Natural killer cell (primary cell): ENCODE results near the gene OSBPL10. TPM values are rescaled to one million over a fixed set of nuclear protein-coding genes. Genes with fewer than 3 reads are reported as not detected.

Experiments used
- ATAC-seq, 3 donors: fragments of 150-1000 bp in 2 of 3; fragments of 200-7000 bp in 1 of 3; cut with Tn5 transposase; 1 replicate in 1 of 3; 2 replicates in 2 of 3; pipeline ENCODE4 v1.10.0; 2021; ENCODE audit warnings: mild to moderate bottlenecking in 2 of 3, moderate library complexity in 2 of 3
- DNase-seq, 2 donors: peaks; one replicate each; pipeline versions ENCODE4 v3.0.0 to v3.0.0-alpha.2; 2013 to 2021; ENCODE audit warnings: mixed read lengths in 1 of 2
- H3K27ac ChIP-seq: one replicate; pipeline ENCODE4 v1.5.1; 2013; ENCODE audit warnings: mild to moderate bottlenecking, low read length
- H3K27me3 ChIP-seq: one replicate; pipeline ENCODE4 v1.6.1; 2013; ENCODE audit warnings: low read length; ENCODE audit not compliant: control insufficient read depth, insufficient read depth
- H3K36me3 ChIP-seq: one replicate; pipeline ENCODE4 v1.6.1; 2013; ENCODE audit warnings: low read length; ENCODE audit not compliant: control insufficient read depth, insufficient read depth
- H3K4me1 ChIP-seq: one replicate; pipeline ENCODE4 v1.6.1; 2013; ENCODE audit warnings: low read length; ENCODE audit not compliant: control insufficient read depth, insufficient read depth
- H3K4me3 ChIP-seq: one replicate; pipeline ENCODE4 v1.5.1; 2013; ENCODE audit warnings: low read length
- H3K9me3 ChIP-seq: one replicate; pipeline ENCODE4 v1.6.1; 2013; ENCODE audit warnings: low read length; ENCODE audit not compliant: control insufficient read depth, insufficient read depth
- H3K27ac Mint-ChIP-seq, 2 donors: one replicate each; pipeline ENCODE4 v1.8.0; 2022; ENCODE audit warnings: mild to moderate bottlenecking in 2 of 2, mixed read lengths in 2 of 2, moderate library complexity in 1 of 2
- H3K27me3 Mint-ChIP-seq, 2 donors: one replicate each; pipeline ENCODE4 v1.8.0; 2022; ENCODE audit warnings: low read depth in 2 of 2, mixed read lengths in 2 of 2
- H3K36me3 Mint-ChIP-seq: one replicate; pipeline ENCODE4 v1.8.0; 2022; ENCODE audit warnings: mixed read lengths
- H3K4me1 Mint-ChIP-seq, 2 donors: one replicate each; pipeline ENCODE4 v1.8.0; 2022; ENCODE audit warnings: mixed read lengths in 2 of 2
- H3K4me3 Mint-ChIP-seq: one replicate; pipeline ENCODE4 v1.8.0; 2022; ENCODE audit warnings: mild to moderate bottlenecking, moderate library complexity, mixed read lengths
- H3K9me3 Mint-ChIP-seq, 2 donors: one replicate each; pipeline ENCODE4 v1.8.0; 2022; ENCODE audit warnings: mixed read lengths in 2 of 2
- CTCF ChIP-seq: fragments of 200-600 bp; IDR thresholded peaks from one replicate; pipeline ENCODE4 v1.8.0; 2022; ENCODE audit warnings: antibody characterized with exemption
- WGBS: methylation state at CpG from one replicate; pipeline ENCODE4 v1.1.7; 2013; ENCODE audit warnings: missing lambda C conversion rate; ENCODE audit not compliant: insufficient coverage; 5-methylcytosine and 5-hydroxymethylcytosine counted together
- intact Hi-C: fragments of 100-400 bp; cut with micrococcal nuclease; formaldehyde crosslinking; loops from one replicate; pipeline ENCODE4 v1.14.2; 2022
- total RNA-seq, 4 donors: library from RNA; stranded (reverse); fragments of 120-200 nt in 1 of 4; gene quantifications; one replicate each; pipeline versions ENCODE4 v1.2.3 to v1.2.4, GENCODE V29; 2013 to 2022

Gene OSBPL10
- total RNA-seq, 3 donors from 2014 or later (not counting 1 experiment from before 2014, with no cell fraction given) = 1.00 to 3.6 (median 1.6) TPM

GRCh38 chr3:31676556-31676955 is 304.5 kb downstream of the OSBPL10 start:
- Mint-ChIP-seq H3K36me3 (no peaks in the 10 kb centered on the region), H3K4me1 (no peaks in the 10 kb centered on the region), H3K27me3 (no peaks in the 10 kb centered on the region), H3K27ac (no peak overlapping the region), H3K9me3 (no peaks in the 10 kb centered on the region), H3K4me3 (no peak overlapping the region)
- TF ChIP-seq CTCF = no peak
- Histone ChIP-seq H3K4me1 (no peaks in the 10 kb centered on the region), H3K36me3 (no peaks in the 10 kb centered on the region), H3K9me3 (no peaks in the 10 kb centered on the region), H3K27me3 (no peaks in the 10 kb centered on the region), H3K4me3 (no peak overlapping the region), H3K27ac (no peak overlapping the region)
- DNase-seq (no peak), ATAC-seq (no peak)
- WGBS = 92% methylated on average over 8 of the region's 8 CpGs
- intact Hi-C loops = no loop called here

- no peak for TF ChIP-seq CTCF
- H3K27ac Mint-ChIP-seq = no peak overlapping the region
- Histone ChIP-seq H3K4me3 (no peak overlapping the region), H3K4me1 (no peaks in the 10 kb centered on the region), H3K36me3 (no peaks in the 10 kb centered on the region), H3K9me3 (no peaks in the 10 kb centered on the region), H3K27ac (no peak overlapping the region), H3K27me3 (no peaks in the 10 kb centered on the region)
- no peaks in the 10 kb centered on the region for H3K27me3 Mint-ChIP-seq
- 91% methylated on average over 1 of the region's 1 CpG for WGBS
- intact Hi-C loops = no loop called here
- DNase-seq (no peak), ATAC-seq (no peak)
- H3K36me3 Mint-ChIP-seq = no peaks in the 10 kb centered on the region
- H3K4me1 Mint-ChIP-seq = no peaks in the 10 kb centered on the region
- no peak overlapping the region for H3K4me3 Mint-ChIP-seq
- no peaks in the 10 kb centered on the region for H3K9me3 Mint-ChIP-seq
These were observed 307.1 kb downstream of the OSBPL10 start for GRCh38 chr3:31673950-31674349.

- Mint-ChIP-seq H3K27me3 (no peaks in the 10 kb centered on the region), H3K27ac (no peak overlapping the region), H3K4me3 (no peak overlapping the region), H3K4me1 (no peaks in the 10 kb centered on the region), H3K9me3 (no peaks in the 10 kb centered on the region), H3K36me3 (no peaks in the 10 kb centered on the region)
- ATAC-seq (no peak), DNase-seq (no peak)
- no peaks in the 10 kb centered on the region for H3K27me3 ChIP-seq
- no peaks in the 10 kb centered on the region for H3K9me3 ChIP-seq
- TF ChIP-seq CTCF = no peak
- 89% methylated on average over 3 of the region's 6 CpGs for WGBS
- H3K27ac ChIP-seq = no peak overlapping the region
- intact Hi-C loops = no loop called here
- H3K36me3 ChIP-seq = no peaks in the 10 kb centered on the region
- no peak overlapping the region for H3K4me3 ChIP-seq
- no peaks in the 10 kb centered on the region for H3K4me1 ChIP-seq
These were observed 309.1 kb downstream of the OSBPL10 start for GRCh38 chr3:31671976-31672375.

- H3K4me3 ChIP-seq = no peak overlapping the region
- no peaks in the 10 kb centered on the region for H3K36me3 Mint-ChIP-seq
- TF ChIP-seq CTCF = no peak
- DNase-seq = no peak
- ATAC-seq = no peak
- H3K9me3 ChIP-seq = no peaks in the 10 kb centered on the region
- H3K4me3 Mint-ChIP-seq = no peak overlapping the region
- no peaks in the 10 kb centered on the region for H3K4me1 Mint-ChIP-seq
- WGBS = 90% methylated on average over 2 of the region's 2 CpGs
- H3K36me3 ChIP-seq = no peaks in the 10 kb centered on the region
- no peaks in the 10 kb centered on the region for H3K27me3 ChIP-seq
- no peak overlapping the region for H3K27ac ChIP-seq
- H3K4me1 ChIP-seq = no peaks in the 10 kb centered on the region
- no peak overlapping the region for H3K27ac Mint-ChIP-seq
- H3K9me3 Mint-ChIP-seq = no peaks in the 10 kb centered on the region
- intact Hi-C loops = no loop called here
- no peaks in the 10 kb centered on the region for H3K27me3 Mint-ChIP-seq
These were observed 309.6 kb downstream of the OSBPL10 start for GRCh38 chr3:31671451-31671850.
